Measurements from ENCODE around the gene WDR38.

The WDR38 gene

GRCh38 chr9:124857533-124858162, 4.4 kb downstream of the WDR38 start:
- in situ Hi-C loops (cut with HindIII; ENCODE audit: low sequenced_read_pairs), result no loop called here

- in situ Hi-C loops (cut with HindIII; ENCODE audit: low sequenced_read_pairs), result no loop called here
Measured at GRCh38 chr9:124858330-124859046, 5.2 kb downstream of the WDR38 start.

GRCh38 chr9:124859803-124860581, 6.7 kb downstream of the WDR38 start:
- in situ Hi-C loops (cut with HindIII; ENCODE audit: low sequenced_read_pairs), result no loop called here

DNA sequence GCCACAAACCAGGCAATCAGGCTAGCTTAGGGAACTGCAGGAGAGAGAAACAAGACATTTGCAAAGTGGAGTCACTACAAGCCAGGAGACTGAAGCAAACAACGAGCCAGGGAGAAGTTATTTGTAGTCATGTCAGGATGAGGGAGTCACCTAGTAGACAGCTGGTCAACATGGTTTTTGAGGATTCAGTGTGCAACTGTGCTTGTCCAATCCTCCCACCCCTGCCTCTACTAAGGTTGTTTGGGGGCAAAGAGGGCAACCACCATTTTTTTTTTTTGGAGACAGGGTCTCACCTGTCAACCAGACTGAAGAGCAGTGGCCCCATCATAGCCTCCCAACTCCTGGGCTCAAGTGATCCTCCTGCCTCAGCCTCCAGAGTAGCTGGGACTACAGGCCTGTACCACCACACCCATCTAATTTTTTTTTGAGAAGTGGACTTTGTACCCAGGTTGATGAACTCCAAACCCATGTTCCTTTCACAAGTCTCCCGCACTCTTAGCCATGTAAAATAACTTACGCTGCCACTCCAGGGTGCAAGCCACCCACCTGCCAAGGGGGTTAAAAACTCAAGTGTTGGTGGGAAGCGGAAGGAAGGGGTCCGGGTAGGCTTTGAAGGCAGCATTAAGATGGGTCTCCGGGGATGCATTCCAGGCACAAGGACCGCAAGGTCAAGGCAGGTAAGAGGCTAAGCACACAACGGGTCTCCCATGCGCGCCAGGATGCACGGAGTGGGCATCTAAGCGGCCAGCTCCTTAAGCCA, 7.5 kb downstream of the WDR38 start:
- in situ Hi-C loops (cut with HindIII; ENCODE audit: low sequenced_read_pairs), result no loop called here

- in situ Hi-C loops (cut with HindIII; ENCODE audit: low sequenced_read_pairs), result no loop called here
Measured at GRCh38 chr9:124861342-124862229, 8.3 kb downstream of the WDR38 start, which contains the start of the genes ARPC5L and RPL35. ARPC5L (plus strand) TSS chr9:124862130; CDS start chr9:124869291, 7,161 bp downstream. RPL35 (minus strand) TSS chr9:124861957; CDS start chr9:124861912, 45 bp downstream.

DNA sequence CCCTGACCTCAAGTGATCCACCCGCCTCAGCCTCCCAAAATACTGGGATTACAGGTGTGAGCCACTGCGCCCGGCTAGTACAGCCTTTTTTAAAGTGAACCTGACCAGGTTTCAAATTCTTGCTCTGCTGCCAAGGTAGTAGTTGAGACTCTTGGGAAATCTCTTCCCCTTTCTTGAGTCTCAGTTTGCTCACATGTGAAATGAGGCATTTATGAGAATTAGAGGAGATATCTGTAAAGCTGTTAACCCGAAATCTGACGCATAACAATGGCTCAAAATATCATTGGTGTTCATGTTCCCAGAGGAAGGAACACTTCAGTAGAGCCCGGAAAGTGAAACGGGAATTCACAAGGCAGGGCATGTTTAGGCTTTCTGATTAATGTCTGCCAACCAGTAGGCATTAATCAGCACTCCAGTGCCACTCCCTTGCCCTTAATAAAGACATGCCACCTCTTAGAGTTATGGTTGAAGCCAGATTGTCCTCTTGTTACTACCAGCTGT, 10.2 kb downstream of the WDR38 start:
- in situ Hi-C loops (cut with HindIII; ENCODE audit: low sequenced_read_pairs), result no loop called here

- in situ Hi-C loops (cut with HindIII; ENCODE audit: low sequenced_read_pairs), result no loop called here
Measured at GRCh38 chr9:124868511-124869465, 15.5 kb downstream of the WDR38 start.

DNA sequence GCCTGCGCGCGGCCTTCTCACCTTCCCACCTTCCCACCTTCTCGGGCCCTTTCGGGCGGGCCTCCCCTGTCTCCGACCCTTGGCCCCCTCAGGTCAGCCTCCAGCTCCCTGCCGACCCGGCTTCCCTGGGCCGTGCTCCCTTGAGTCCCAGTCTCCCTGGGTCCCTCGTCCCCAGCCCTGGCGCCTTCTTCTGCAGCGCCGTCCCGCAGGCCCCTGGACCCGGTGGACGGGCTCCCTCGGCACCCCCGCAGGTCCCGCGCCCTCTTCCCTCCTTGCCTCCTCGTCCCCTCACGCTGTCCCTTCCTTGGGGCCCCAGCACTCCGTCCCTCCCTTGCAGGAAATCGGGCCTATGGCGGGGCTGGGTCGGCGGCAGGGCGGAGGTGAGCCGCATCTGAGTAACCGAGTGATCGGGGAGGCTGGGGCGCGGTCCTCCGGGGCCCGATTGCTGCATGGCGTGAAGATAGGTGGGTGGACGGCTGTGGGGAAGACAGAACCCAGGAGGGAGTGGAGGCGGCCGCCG, 16.3 kb downstream of the WDR38 start:
- in situ Hi-C loops (cut with HindIII; ENCODE audit: low sequenced_read_pairs), result no loop called here

- in situ Hi-C loops (cut with HindIII; ENCODE audit: low sequenced_read_pairs), result no loop called here
Measured at GRCh38 chr9:124869986-124870560, 16.8 kb downstream of the WDR38 start.

DNA sequence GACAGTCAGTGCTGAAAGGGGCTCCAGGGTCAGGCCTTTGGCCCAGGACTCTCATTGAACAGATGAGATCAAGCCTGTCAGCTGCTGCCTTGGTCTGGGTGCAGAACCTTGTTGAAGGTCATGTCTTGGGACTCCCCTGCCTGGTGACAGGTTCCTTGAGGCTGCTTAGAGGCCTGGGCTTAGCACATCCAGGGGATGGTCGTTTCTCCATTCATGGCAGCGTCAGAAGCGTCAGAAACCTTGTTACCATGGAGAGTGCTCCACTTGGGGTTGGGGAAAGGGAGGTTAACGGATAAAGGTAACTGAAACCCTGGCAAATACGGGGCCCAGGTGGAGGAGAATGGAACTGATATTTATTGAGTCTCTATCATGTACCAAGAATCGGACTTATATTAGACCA, 17.5 kb downstream of the WDR38 start:
- in situ Hi-C loops (cut with HindIII; ENCODE audit: low sequenced_read_pairs), result no loop called here

DNA sequence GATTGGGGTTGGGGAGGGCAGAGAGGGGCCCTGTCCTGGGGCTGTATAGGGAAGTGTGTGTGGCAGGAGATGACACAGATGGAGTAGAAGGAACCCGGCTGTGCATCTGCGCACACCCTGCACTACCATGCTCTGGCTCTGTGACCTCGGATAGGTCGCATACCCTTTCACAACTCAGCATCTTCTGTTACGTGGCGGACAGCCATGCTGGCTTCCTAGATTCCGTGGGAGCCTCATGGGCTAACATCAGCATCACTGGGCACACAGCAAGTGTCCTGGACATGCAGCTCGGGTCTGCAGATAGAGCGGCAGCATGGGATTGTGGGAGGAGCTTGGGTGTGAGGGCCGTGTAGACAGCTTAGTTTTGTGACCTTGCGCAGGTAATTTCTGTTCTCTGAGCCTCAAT, 17.9 kb downstream of the WDR38 start:
- in situ Hi-C loops (cut with HindIII; ENCODE audit: low sequenced_read_pairs), result no loop called here

- in situ Hi-C loops (cut with HindIII; ENCODE audit: low sequenced_read_pairs), result no loop called here
Measured at GRCh38 chr9:124873664-124874063, 20.4 kb downstream of the WDR38 start.

GRCh38 chr9:124875501-124875900, 22.2 kb downstream of the WDR38 start:
- in situ Hi-C loops (cut with HindIII; ENCODE audit: low sequenced_read_pairs), result loop anchor here (25.0 kb wide), 1 partner anchor 113 kb away; the partner anchor contains the start of gene NR6A1

DNA sequence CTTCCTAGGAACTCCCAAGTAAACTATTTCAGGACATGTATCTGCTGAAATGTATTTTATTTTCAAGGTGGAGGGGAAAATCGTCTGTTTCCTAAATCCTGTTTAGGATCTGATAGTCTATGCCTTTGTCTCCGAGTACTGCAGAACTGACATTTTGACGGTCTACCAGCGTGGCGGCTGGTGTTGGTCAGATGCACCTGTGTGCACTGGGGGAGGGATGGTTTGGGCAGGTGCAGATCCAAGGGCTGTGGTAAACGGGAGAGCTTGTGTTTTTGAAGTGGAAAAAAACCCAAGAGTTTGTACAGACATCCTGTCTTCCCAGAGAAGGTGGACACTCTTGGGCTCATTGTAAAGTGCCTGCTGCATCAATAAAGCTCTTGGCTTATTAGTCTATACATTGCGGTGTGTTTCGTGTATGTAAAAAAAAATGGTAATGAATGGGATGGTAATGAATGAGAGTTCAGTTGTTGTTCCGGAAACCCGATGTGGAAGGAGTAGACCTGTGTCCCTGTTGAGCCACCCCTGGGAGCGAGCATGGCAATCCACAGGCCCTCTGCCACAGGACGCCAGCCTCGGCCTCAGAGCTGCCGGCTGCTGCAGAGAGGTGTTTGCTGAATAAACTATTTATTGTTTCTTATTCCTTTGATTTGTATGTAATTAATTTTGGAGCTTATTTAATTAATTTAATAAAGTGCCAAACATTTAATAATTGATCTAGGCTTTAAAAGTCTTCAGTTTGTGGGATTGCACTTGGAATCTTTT, 23.9 kb downstream of the WDR38 start:
- in situ Hi-C loops (cut with HindIII; ENCODE audit: low sequenced_read_pairs), result loop anchor here (25.0 kb wide), 1 partner anchor 115 kb away; the partner anchor contains the start of gene NR6A1

DNA sequence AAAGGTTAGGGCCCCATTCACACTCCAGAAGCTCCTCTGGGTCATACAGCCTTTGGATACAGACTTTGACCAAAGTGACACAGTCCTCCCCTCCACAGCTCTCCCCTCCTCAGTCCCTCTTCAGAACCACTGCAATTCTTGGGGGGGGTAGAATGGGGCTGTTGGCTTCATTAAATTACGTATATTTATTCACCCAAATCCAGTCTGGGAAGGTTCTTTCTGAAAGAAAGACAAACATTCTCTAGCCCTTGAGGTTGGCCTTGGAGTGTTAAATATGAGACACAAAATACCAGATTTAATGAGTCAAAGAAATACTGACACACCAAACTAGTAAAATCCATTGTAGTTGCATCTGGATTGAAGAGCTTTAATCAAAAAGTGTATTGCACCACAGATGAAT, 24.8 kb downstream of the WDR38 start:
- in situ Hi-C loops (cut with HindIII; ENCODE audit: low sequenced_read_pairs), result loop anchor here (25.0 kb wide), 1 partner anchor 116 kb away; the partner anchor contains the start of gene NR6A1

DNA sequence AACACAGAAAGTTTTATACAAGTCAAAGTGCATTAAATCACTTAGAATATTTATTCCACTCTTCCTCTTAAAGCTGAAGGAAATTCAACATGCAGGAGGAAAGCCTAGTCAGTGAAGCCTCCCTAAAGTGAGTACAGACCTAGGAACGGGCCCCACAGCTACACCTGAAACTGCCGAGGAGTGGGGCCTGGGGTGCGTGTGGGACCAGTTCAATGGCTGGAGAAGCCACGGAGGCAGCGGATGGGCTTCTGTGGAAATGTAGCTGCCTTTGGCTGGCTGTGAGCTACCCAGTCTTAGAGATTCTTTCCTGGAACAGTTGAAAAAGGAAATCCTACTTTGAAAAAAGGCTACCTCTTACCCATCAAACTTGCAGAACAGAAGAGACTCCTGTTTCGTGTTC, 25.3 kb downstream of the WDR38 start:
- in situ Hi-C loops (cut with HindIII; ENCODE audit: low sequenced_read_pairs), result loop anchor here (25.0 kb wide), 1 partner anchor 116 kb away; the partner anchor contains the start of gene NR6A1

DNA sequence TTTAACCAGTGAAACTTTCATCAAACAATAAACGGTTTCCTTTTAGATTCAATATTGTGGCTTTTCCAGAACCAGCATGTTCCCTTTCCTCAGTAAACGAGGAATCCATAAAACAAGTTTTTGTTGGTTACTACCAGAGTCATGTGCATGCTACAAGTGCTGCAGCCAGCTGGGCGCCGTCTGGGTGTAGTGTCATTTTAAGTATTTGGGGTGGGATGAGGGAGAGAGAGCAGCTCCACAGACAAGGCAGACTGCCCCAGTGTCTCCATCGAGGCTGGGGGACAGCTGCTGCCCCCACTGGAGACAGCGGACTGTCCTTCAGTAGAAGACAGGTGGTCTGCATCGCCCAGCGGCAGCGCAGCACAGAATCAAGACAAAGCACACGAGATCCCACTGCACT, 26.0 kb downstream of the WDR38 start:
- in situ Hi-C loops (cut with HindIII; ENCODE audit: low sequenced_read_pairs), result loop anchor here (25.0 kb wide), 1 partner anchor 117 kb away; the partner anchor contains the start of gene NR6A1

Data from DLD1 (cell line).